Measurements from ENCODE around the gene PRKCA. TPM values are rescaled to one million over a fixed set of nuclear protein-coding genes. Genes with fewer than 3 reads are reported as not detected.
"Not testable (repeated sequence)": the region's sequence is repeated elsewhere in the genome, so short reads cannot be mapped to it uniquely, and the experiment has no call there.

Gene PRKCA
- polyA plus RNA-seq, 1 donor = 24.4 TPM

DNA sequence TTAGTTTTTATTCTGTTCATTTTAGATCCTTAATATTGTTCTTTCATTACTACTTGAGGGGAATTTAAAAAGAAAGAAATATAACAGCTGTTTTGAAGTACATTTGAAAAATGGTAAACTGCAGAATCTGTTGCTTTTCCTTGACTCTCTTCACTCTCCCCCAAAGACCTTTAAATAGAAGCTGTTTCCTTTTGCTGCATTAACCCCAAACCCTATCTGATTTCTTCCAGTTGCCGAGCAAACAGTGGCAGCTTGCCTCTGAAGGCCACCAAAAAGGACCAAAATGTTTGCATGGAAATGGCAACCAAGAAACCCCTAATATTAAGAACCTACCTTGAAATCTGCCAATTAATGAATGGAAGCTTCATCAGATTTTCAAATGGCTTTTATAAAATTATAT is 37.1 kb downstream of the PRKCA start:
- Histone ChIP-seq H3K4me1 (ENCODE audit: control insufficient read depth, insufficient read depth, low read length) (peaks cover 24% of the 10 kb centered on the region), H3K27ac (ENCODE audit: low read length) (no peak overlapping the region), H3K36me3 (ENCODE audit: control insufficient read depth, insufficient read depth, low read length) (no peaks in the 10 kb centered on the region), H3K9me3 (ENCODE audit: control insufficient read depth, low read depth, low read length) (no peaks in the 10 kb centered on the region), H3K4me3 (ENCODE audit: low read length) (no peak overlapping the region), H3K27me3 (ENCODE audit: control insufficient read depth, insufficient read depth, low read length) (no peaks in the 10 kb centered on the region)
- no peak for DNase-seq
- no CpG with 5 or more reads among the region's 1 CpG for WGBS (ENCODE audit: insufficient coverage, low lambda C conversion rate)

DNA sequence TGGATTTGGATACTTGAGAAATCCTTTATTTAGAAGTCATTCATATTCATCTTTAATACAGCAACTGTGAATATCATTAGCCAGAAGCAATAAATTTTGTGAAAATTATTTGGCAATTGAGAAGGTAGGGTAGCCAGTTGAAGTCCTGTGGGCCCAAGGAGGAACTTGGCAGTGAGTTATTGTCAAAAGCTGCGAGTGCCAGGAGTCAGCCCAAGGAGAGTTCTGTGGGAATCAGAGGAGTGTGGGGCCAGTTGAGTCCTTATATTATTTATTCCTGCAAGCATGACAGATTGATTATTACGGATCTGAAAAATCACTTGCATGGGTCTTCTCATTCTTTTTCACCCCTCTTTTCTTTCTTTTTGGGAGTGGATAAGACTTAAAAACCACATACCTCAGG is 38.3 kb downstream of the PRKCA start:
- no peak overlapping the region for H3K4me3 ChIP-seq (ENCODE audit: low read length)
- H3K27ac ChIP-seq (ENCODE audit: low read length) = no peak overlapping the region
- H3K4me1 ChIP-seq (ENCODE audit: control insufficient read depth, insufficient read depth, low read length) = peaks cover 26% of the 10 kb centered on the region
- 69% methylated on average over 2 of the region's 2 CpGs for WGBS (ENCODE audit: insufficient coverage, low lambda C conversion rate)
- DNase-seq = no peak
- no peaks in the 10 kb centered on the region for H3K36me3 ChIP-seq (ENCODE audit: control insufficient read depth, insufficient read depth, low read length)
- no peaks in the 10 kb centered on the region for H3K9me3 ChIP-seq (ENCODE audit: control insufficient read depth, low read depth, low read length)
- no peaks in the 10 kb centered on the region for H3K27me3 ChIP-seq (ENCODE audit: control insufficient read depth, insufficient read depth, low read length)

DNA sequence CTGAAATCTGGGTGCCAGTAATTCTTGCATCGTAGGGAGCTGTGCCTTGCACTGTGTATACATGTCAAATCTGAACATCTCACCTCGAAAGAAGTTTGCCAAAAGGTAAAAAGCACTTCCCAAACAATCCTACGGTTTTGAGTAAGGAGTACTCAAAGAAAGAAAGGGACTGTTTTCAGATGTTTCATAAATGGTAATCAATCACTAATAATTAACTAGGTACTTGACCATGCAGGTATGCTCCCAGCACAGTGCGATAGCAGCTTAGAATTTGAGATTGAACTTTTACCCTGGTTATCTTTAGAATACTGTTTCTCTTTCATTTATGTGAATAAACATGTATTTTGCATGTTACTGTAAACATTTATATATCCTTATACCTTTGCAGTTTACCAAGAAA is 39.0 kb downstream of the PRKCA start:
- peak overlapping the region; percentile 62 for H3K27ac ChIP-seq (ENCODE audit: low read length)

DNA sequence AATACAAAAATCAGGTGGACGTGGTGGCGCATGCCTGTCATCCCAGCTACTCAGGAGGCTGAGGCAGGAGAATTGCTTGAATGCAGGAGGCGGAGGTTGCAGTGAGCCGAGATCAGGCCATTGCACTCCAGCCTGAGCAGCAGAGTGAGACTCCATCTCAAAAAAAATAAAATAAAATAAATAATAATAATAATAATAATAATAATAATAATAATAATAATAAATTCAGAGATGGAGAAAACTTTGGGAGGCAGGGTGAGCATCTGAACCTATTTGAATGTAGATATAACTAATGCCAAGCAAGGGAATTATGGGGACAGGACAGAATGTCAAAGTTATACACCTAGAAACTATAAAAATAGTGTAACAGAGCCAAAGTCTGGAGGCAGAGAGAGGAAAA is 39.9 kb downstream of the PRKCA start:
- not testable (repeated sequence) for DNase-seq; H3K4me3 ChIP-seq (ENCODE audit: low read length); H3K27me3 ChIP-seq (ENCODE audit: control insufficient read depth, insufficient read depth, low read length); H3K36me3 ChIP-seq (ENCODE audit: control insufficient read depth, insufficient read depth, low read length); H3K9me3 ChIP-seq (ENCODE audit: control insufficient read depth, low read depth, low read length)
- Histone ChIP-seq H3K27ac (ENCODE audit: low read length) (peak overlapping the region; percentile 62), H3K4me1 (ENCODE audit: control insufficient read depth, insufficient read depth, low read length) (peaks cover 30% of the 10 kb centered on the region)
- WGBS (ENCODE audit: insufficient coverage, low lambda C conversion rate) = no CpG with 5 or more reads among the region's 4 CpGs

More for the DNA sequence above, 39.0 kb downstream of the PRKCA start:
- no peaks in the 10 kb centered on the region for H3K36me3 ChIP-seq (ENCODE audit: control insufficient read depth, insufficient read depth, low read length)
- peaks cover 30% of the 10 kb centered on the region for H3K4me1 ChIP-seq (ENCODE audit: control insufficient read depth, insufficient read depth, low read length)
- no peaks in the 10 kb centered on the region for H3K9me3 ChIP-seq (ENCODE audit: control insufficient read depth, low read depth, low read length)
- H3K4me3 ChIP-seq (ENCODE audit: low read length) = peak overlapping the region; percentile 5
- no peaks in the 10 kb centered on the region for H3K27me3 ChIP-seq (ENCODE audit: control insufficient read depth, insufficient read depth, low read length)
- DNase-seq = peak; percentile 40 to 77
- WGBS (ENCODE audit: insufficient coverage, low lambda C conversion rate) = 0% methylated on average over 1 of the region's 4 CpGs

DNA sequence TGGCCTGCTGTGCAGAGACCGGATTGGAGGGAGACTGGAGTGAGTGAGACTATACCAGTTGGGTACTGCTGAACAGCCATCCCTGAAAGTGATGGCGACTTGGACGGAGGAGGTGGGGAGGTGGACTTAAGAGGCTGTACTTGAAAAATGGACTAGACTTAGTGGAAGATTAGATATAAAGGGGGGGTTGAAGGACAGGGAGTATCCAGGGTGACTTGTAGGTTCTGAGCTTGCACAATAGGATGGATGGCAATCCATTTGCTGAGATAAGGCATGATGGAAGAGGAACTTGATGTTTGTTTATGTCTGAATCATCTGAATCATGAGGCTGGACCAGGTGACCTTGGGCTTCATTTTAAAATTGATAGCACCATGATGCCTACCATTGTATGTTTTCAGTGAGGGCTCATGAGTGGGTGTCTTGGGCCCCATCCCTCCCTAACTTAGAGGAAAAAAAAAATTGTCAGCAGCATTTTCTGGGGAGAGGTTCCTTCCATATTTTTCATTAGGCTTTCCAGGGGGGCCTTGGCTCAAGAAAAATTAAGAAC is 41.2 kb downstream of the PRKCA start:
- no CpG with 5 or more reads among the region's 3 CpGs for WGBS (ENCODE audit: insufficient coverage, low lambda C conversion rate)
- no peaks in the 10 kb centered on the region for H3K9me3 ChIP-seq (ENCODE audit: control insufficient read depth, low read depth, low read length)
- H3K27me3 ChIP-seq (ENCODE audit: control insufficient read depth, insufficient read depth, low read length) = no peaks in the 10 kb centered on the region
- H3K36me3 ChIP-seq (ENCODE audit: control insufficient read depth, insufficient read depth, low read length) = no peaks in the 10 kb centered on the region
- H3K27ac ChIP-seq (ENCODE audit: low read length) = peak overlapping the region; percentile 65
- peaks cover 42% of the 10 kb centered on the region for H3K4me1 ChIP-seq (ENCODE audit: control insufficient read depth, insufficient read depth, low read length)
- no peak overlapping the region for H3K4me3 ChIP-seq (ENCODE audit: low read length)
- DNase-seq = peak; percentile 72 to 84

DNA sequence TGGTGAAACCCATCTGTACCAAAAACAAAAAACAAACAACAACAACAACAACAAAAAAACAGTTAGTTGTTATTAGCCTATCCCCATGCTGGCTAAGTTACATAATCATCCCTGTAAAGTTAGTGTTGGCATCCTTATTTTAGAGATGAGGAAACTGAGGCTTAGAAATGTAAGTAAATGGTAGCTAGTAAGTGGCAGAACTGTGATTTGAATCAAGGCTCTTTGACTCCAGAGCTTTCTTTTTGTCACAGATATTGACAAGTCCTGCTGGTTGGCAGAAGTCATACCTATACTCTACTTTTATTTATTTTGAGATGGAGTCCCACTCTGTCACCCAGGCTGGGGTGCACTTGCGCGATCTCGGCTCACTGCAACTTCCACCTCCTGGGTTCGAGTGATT is 42.1 kb downstream of the PRKCA start:
- Histone ChIP-seq H3K4me3 (ENCODE audit: low read length) (no peak overlapping the region), H3K27ac (ENCODE audit: low read length) (no peak overlapping the region), H3K9me3 (ENCODE audit: control insufficient read depth, low read depth, low read length) (no peaks in the 10 kb centered on the region), H3K27me3 (ENCODE audit: control insufficient read depth, insufficient read depth, low read length) (no peaks in the 10 kb centered on the region), H3K4me1 (ENCODE audit: control insufficient read depth, insufficient read depth, low read length) (peaks cover 45% of the 10 kb centered on the region), H3K36me3 (ENCODE audit: control insufficient read depth, insufficient read depth, low read length) (no peaks in the 10 kb centered on the region)
- WGBS (ENCODE audit: insufficient coverage, low lambda C conversion rate) = no CpG with 5 or more reads among the region's 4 CpGs
- no peak for DNase-seq

DNA sequence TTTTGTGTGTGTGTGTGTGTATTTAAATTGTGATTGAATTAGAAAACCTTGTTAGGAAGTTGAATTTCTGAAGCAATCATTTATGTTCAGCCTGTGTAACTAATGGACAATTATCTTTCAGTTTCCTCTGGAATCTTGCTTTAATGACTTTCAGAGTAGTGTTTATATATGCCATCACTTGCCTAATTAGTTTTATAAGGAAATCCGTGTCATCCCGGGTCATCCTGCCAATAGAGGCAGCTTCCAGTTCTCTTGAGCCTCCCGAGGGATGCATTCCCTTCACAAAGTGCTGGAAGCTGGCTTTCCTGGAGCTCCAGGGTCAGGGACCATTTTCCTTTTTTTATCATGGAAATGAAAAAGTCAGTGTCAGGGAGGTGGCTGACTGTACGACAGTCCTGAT is 42.9 kb downstream of the PRKCA start:
- peak overlapping the region; percentile 56 for H3K27ac ChIP-seq (ENCODE audit: low read length)
- no peaks in the 10 kb centered on the region for H3K27me3 ChIP-seq (ENCODE audit: control insufficient read depth, insufficient read depth, low read length)
- WGBS (ENCODE audit: insufficient coverage, low lambda C conversion rate) = no CpG with 5 or more reads among the region's 4 CpGs
- no peaks in the 10 kb centered on the region for H3K9me3 ChIP-seq (ENCODE audit: control insufficient read depth, low read depth, low read length)
- no peak overlapping the region for H3K4me3 ChIP-seq (ENCODE audit: low read length)
- DNase-seq = no peak
- H3K4me1 ChIP-seq (ENCODE audit: control insufficient read depth, insufficient read depth, low read length) = peaks cover 53% of the 10 kb centered on the region
- no peaks in the 10 kb centered on the region for H3K36me3 ChIP-seq (ENCODE audit: control insufficient read depth, insufficient read depth, low read length)

DNA sequence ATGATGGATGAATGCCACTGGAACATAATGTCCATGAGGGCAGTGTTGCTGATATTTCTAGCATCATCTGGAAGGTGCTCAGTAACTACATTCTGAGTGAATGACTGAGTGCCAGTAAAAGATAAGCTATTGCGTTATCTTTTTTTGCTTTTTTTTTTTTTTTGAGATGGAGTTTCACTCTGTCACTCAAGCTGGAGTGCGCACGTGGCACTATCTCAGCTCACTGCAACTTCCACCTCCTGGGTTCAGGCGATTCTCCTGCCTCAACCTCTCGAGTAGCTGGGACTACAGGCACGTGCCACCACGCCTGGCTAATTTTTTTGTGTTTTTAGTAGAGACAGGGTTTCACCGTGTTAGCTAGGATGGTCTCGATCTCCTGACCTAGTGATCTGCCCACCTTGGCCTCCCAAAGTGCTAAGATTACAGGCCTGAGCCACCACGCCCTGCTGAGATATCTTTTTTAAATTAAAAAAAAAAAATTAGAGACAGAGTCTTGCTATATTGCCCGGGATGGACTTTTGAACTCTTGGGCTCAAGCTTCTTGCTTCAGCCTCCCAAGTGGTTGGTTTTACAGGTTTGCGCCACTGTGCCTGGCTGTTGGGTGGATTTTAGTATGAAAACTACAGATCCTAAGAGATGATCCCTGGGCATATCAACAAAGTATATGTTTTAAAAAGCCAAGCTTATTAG is 43.7 kb downstream of the PRKCA start:
- no CpG with 5 or more reads among the region's 12 CpGs for WGBS (ENCODE audit: insufficient coverage, low lambda C conversion rate)
- DNase-seq = peak; percentile 73 to 86
- H3K27me3 ChIP-seq (ENCODE audit: control insufficient read depth, insufficient read depth, low read length); H3K4me3 ChIP-seq (ENCODE audit: low read length); H3K9me3 ChIP-seq (ENCODE audit: control insufficient read depth, low read depth, low read length); H3K36me3 ChIP-seq (ENCODE audit: control insufficient read depth, insufficient read depth, low read length): not testable (repeated sequence)
- Histone ChIP-seq H3K4me1 (ENCODE audit: control insufficient read depth, insufficient read depth, low read length) (peaks cover 56% of the 10 kb centered on the region), H3K27ac (ENCODE audit: low read length) (peak overlapping the region; percentile 56)

DNA sequence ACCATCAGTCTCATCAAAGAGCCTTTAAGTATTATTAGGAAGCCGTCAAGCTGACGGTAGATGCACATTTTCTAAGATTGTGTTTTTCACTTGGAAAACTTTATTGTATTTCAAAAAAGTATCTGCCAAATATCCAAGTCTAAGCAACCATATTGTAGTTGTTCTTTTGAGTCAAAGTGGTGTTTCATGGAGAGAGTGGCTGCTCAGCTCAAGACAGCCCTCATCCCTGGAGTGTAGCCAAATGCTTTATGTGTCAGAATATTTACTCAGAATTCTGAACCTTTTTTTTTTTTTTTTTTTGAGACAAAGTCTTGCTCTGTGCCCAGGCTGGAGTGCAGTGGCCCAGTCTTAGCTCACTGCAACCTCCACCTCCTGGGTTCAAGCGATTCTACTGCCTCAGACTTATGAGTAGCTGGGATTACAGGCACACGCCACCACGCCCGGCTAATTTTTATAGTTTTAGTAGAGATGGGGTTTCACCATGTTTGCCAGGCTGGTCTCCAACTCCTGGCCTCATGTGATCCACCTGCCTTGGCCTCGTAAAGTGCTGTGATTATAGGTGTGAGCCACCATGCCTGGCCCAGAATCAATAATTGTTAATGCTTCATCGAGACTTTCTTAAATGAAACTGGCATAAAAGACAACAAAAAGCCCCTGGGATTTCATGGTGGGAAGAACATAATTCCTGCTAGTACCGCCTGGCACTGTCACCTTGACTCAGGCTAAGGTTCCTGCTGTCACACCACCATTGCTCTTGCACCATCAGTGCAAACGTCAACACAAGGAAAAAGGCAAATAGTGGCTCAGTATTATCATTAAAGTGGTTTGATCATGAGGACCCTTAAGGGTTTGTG is 45.5 kb downstream of the PRKCA start:
- Histone ChIP-seq H3K4me3 (ENCODE audit: low read length) (no peak overlapping the region), H3K27me3 (ENCODE audit: control insufficient read depth, insufficient read depth, low read length) (no peaks in the 10 kb centered on the region), H3K4me1 (ENCODE audit: control insufficient read depth, insufficient read depth, low read length) (peaks cover 63% of the 10 kb centered on the region), H3K36me3 (ENCODE audit: control insufficient read depth, insufficient read depth, low read length) (no peaks in the 10 kb centered on the region), H3K27ac (ENCODE audit: low read length) (peak overlapping the region; percentile 73), H3K9me3 (ENCODE audit: control insufficient read depth, low read depth, low read length) (no peaks in the 10 kb centered on the region)
- DNase-seq = peak in 1 of 2 donors; percentile 64
- 100% methylated on average over 2 of the region's 10 CpGs for WGBS (ENCODE audit: insufficient coverage, low lambda C conversion rate)

DNA sequence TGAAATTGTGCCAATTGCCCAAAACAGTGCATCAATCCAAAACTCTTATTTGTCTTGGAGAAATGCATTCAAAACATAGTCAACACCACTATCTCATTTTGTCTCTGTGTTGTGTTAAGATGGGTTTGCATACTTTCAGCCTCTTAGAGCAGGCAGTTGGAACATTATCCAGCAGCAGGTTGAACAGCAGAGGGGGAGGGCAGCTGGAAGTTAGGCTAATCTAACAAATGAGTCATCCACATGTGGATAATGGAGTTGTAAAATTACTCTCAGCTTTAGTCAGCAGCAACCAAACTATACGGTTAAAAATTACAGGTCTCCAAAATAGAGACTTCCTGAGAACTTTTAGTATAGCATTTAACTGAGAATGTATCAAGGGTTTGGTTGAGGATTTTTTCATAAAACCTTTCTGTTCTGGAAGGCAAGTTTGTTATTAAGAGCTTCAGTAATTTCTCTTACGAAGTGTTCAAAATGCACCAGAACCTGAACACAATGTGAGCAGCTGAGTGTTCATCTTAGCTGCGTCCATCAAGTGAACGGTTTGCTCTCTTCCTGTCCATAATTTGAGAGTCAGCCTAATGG is 46.3 kb downstream of the PRKCA start:
- Histone ChIP-seq H3K4me3 (ENCODE audit: low read length) (no peak overlapping the region), H3K4me1 (ENCODE audit: control insufficient read depth, insufficient read depth, low read length) (peaks cover 57% of the 10 kb centered on the region), H3K27me3 (ENCODE audit: control insufficient read depth, insufficient read depth, low read length) (no peaks in the 10 kb centered on the region), H3K36me3 (ENCODE audit: control insufficient read depth, insufficient read depth, low read length) (no peaks in the 10 kb centered on the region), H3K27ac (ENCODE audit: low read length) (peak overlapping the region; percentile 73), H3K9me3 (ENCODE audit: control insufficient read depth, low read depth, low read length) (no peaks in the 10 kb centered on the region)
- DNase-seq = peak; percentile 78 to 90
- no CpG with 5 or more reads among the region's 4 CpGs for WGBS (ENCODE audit: insufficient coverage, low lambda C conversion rate)

Data from large intestine (tissue), 3 donors.